ENCODE results near the gene HSD11B1L.
A peak's percentile ranks its signal among the peaks of the same experiment; 100 is the strongest.

Gene HSD11B1L

GRCh38 chr19:5679289-5680083 lies 1.3 kb upstream of the HSD11B1L start:
- TF ChIP-seq SIN3A (IDR thresholded peaks at IDR 0.05; ENCODE audit: borderline replicate concordance, insufficient read depth, low read length): no peak
- TF ChIP-seq POLR2AphosphoS5 (IDR thresholded peaks at IDR 0.05; ENCODE audit: low read depth, low read length): no peak
- peak; percentile 7 for TF ChIP-seq FOXP2 (optimal IDR thresholded peaks at IDR 0.05; ENCODE audit: borderline replicate concordance, extremely low read depth, extremely low read length, insufficient read depth)

- TF ChIP-seq REST (IDR thresholded peaks at IDR 0.05; ENCODE audit: insufficient read depth in 1 of 2, low read depth in 2 of 2, low read length in 2 of 2) (no peak), TAF1 (IDR thresholded peaks at IDR 0.05; ENCODE audit: borderline replicate concordance, insufficient read depth, low read length) (no peak; the same call in 1 of the 2 replicates), POLR2AphosphoS5 (IDR thresholded peaks at IDR 0.05; ENCODE audit: low read depth, low read length) (no peak), FOXP2 (optimal IDR thresholded peaks at IDR 0.05; ENCODE audit: borderline replicate concordance, extremely low read depth, extremely low read length, insufficient read depth) (no peak), SIN3A (IDR thresholded peaks at IDR 0.05; ENCODE audit: borderline replicate concordance, insufficient read depth, low read length) (no peak; the same call in 1 of the 2 replicates)
Observed at GRCh38 chr19:5680084-5680436, 767 bp upstream of the HSD11B1L start.

- TF ChIP-seq REST (IDR thresholded peaks at IDR 0.05; ENCODE audit: insufficient read depth in 1 of 2, low read depth in 2 of 2, low read length in 2 of 2): no peak
- no peak for TF ChIP-seq FOXP2 (optimal IDR thresholded peaks at IDR 0.05; ENCODE audit: borderline replicate concordance, extremely low read depth, extremely low read length, insufficient read depth)
- TF ChIP-seq POLR2AphosphoS5 (IDR thresholded peaks at IDR 0.05; ENCODE audit: low read depth, low read length): no peak
- TF ChIP-seq SIN3A (IDR thresholded peaks at IDR 0.05; ENCODE audit: borderline replicate concordance, insufficient read depth, low read length): no peak
Observed at GRCh38 chr19:5681391-5682106, 722 bp downstream of the HSD11B1L start.

- no peak for TF ChIP-seq POLR2AphosphoS5 (IDR thresholded peaks at IDR 0.05; ENCODE audit: low read depth, low read length)
- no peak for TF ChIP-seq SIN3A (IDR thresholded peaks at IDR 0.05; ENCODE audit: borderline replicate concordance, insufficient read depth, low read length)
- TF ChIP-seq REST (IDR thresholded peaks at IDR 0.05; ENCODE audit: insufficient read depth in 1 of 2, low read depth in 2 of 2, low read length in 2 of 2): no peak
- no peak for TF ChIP-seq TAF1 (IDR thresholded peaks at IDR 0.05; ENCODE audit: borderline replicate concordance, insufficient read depth, low read length)
- no peak for TF ChIP-seq FOXP2 (optimal IDR thresholded peaks at IDR 0.05; ENCODE audit: borderline replicate concordance, extremely low read depth, extremely low read length, insufficient read depth)
Observed at GRCh38 chr19:5682107-5682482, 1.3 kb downstream of the HSD11B1L start.

- TF ChIP-seq POLR2AphosphoS5 (IDR thresholded peaks at IDR 0.05; ENCODE audit: low read depth, low read length): no peak
- no peak for TF ChIP-seq TAF1 (IDR thresholded peaks at IDR 0.05; ENCODE audit: borderline replicate concordance, insufficient read depth, low read length)
- no peak for TF ChIP-seq SIN3A (IDR thresholded peaks at IDR 0.05; ENCODE audit: borderline replicate concordance, insufficient read depth, low read length)
- TF ChIP-seq REST (IDR thresholded peaks at IDR 0.05; ENCODE audit: insufficient read depth in 1 of 2, low read depth in 2 of 2, low read length in 2 of 2): no peak
- no peak for TF ChIP-seq FOXP2 (optimal IDR thresholded peaks at IDR 0.05; ENCODE audit: borderline replicate concordance, extremely low read depth, extremely low read length, insufficient read depth)
Observed at GRCh38 chr19:5683177-5683886, 2.5 kb downstream of the HSD11B1L start.
